GM19468 (cell line): Measurements from ENCODE around the gene EN1.

Experiments used
- ATAC-seq: cut with Tn5 transposase; IDR thresholded peaks from one replicate; pipeline ENCODE4 v1.9.1; 2021; ENCODE audit warnings: mild to moderate bottlenecking, moderate library complexity, moderate number of reproducible peaks; ENCODE audit not compliant: unreplicated experiment; ENCODE audit errors: extremely low read depth

EN1 gene

GRCh38 chr2:118856978-118857676 is 9.7 kb upstream of the EN1 start:
- ATAC-seq: no peak

- ATAC-seq: no peak
These were observed 9.0 kb upstream of the EN1 start for GRCh38 chr2:118856330-118856977.

- peak; percentile 65 for ATAC-seq
These were observed 8.2 kb upstream of the EN1 start for GRCh38 chr2:118855451-118856279.

- no peak for ATAC-seq
These were observed 7.3 kb upstream of the EN1 start for GRCh38 chr2:118854507-118855345.

- ATAC-seq: no peak
These were observed 6.3 kb upstream of the EN1 start for GRCh38 chr2:118853651-118854291.

GRCh38 chr2:118853129-118853640 is 5.7 kb upstream of the EN1 start:
- no peak for ATAC-seq

- ATAC-seq: no peak
These were observed 5.2 kb upstream of the EN1 start for GRCh38 chr2:118852605-118853128.

GRCh38 chr2:118851650-118852049 is 4.2 kb upstream of the EN1 start:
- ATAC-seq: no peak

GRCh38 chr2:118850901-118851415 is 3.5 kb upstream of the EN1 start:
- ATAC-seq: no peak

GRCh38 chr2:118850168-118850900 is 2.9 kb upstream of the EN1 start:
- ATAC-seq: no peak

GRCh38 chr2:118849226-118850167 is 2.0 kb upstream of the EN1 start:
- ATAC-seq: no peak

- no peak for ATAC-seq
These were observed 1.2 kb upstream of the EN1 start for GRCh38 chr2:118848381-118849225.

GRCh38 chr2:118847762-118848172 is 319 bp upstream of the EN1 start:
- ATAC-seq: no peak

- no peak for ATAC-seq
These were observed 951 bp downstream of the EN1 start for GRCh38 chr2:118846442-118846952.

- ATAC-seq: no peak
These were observed 1.7 kb downstream of the EN1 start for GRCh38 chr2:118845522-118846441.
